ENCODE results near the gene CRHR1. TPM values are rescaled to one million over a fixed set of nuclear protein-coding genes. Genes with fewer than 3 reads are reported as not detected.
A peak's percentile ranks its signal among the peaks of the same experiment; 100 is the strongest.

CRHR1 gene
- total and polyA plus RNA-seq, 2 experiments from 2014 or later, result not detected

- no peak for DNase-seq
- no peaks in the 10 kb centered on the region for H3K9me3 ChIP-seq (ENCODE audit: low read depth)
- no peaks in the 10 kb centered on the region for H4K20me1 ChIP-seq (ENCODE audit: insufficient read depth)
- H3F3A ChIP-seq (ENCODE audit: insufficient read depth), result no peaks in the 10 kb centered on the region
- H3K4me3 ChIP-seq, result no peak overlapping the region
- no peaks in the 10 kb centered on the region for H3K4me1 ChIP-seq (ENCODE audit: insufficient read depth)
- WGBS, 2 experiments (ENCODE audit: low coverage in 1 of 2, low lambda C conversion rate in 2 of 2, missing lambda C conversion rate in 2 of 2), result 3 to 4% methylated on average over 7 of the region's 7 CpGs
- no peak overlapping the region for H2AFZ ChIP-seq
- TF ChIP-seq EZH2phosphoT487 (IDR thresholded peaks at IDR 0.05; ENCODE audit: insufficient read depth, low read depth) (no peak), EZH2 (IDR thresholded peaks at IDR 0.05; ENCODE audit: insufficient read depth, poor library complexity, severe bottlenecking) (no peak)
- no peaks in the 10 kb centered on the region for H3K79me2 ChIP-seq (ENCODE audit: insufficient read depth)
- no peak overlapping the region for H3K4me2 ChIP-seq (ENCODE audit: unreplicated experiment)
- no peak overlapping the region for H3K27ac ChIP-seq
- peaks cover 10% of the 10 kb centered on the region for H3K27me3 ChIP-seq (replicated peaks; ENCODE audit: insufficient read depth)
- H3K36me3 ChIP-seq (ENCODE audit: low read depth), result no peaks in the 10 kb centered on the region
- no peaks in the 10 kb centered on the region for H3K9me2 ChIP-seq (ENCODE audit: insufficient read depth)
- in situ Hi-C loops (cut with MboI), result no loop called here
- no peak overlapping the region for H3K9ac ChIP-seq
Measured at GRCh38 chr17:45776896-45777295, 7.2 kb upstream of the CRHR1 start.

- H4K20me1 ChIP-seq (ENCODE audit: insufficient read depth), result no peaks in the 10 kb centered on the region
- H3K4me2 ChIP-seq (ENCODE audit: unreplicated experiment), result no peak overlapping the region
- no peak overlapping the region for H3K27ac ChIP-seq
- no peak overlapping the region for H2AFZ ChIP-seq
- no peak overlapping the region for H3K9ac ChIP-seq
- no peaks in the 10 kb centered on the region for H3K36me3 ChIP-seq (ENCODE audit: low read depth)
- H3K4me3 ChIP-seq, result no peak overlapping the region
- H3K79me2 ChIP-seq (ENCODE audit: insufficient read depth), result no peaks in the 10 kb centered on the region
- H3K9me2 ChIP-seq (ENCODE audit: insufficient read depth), result no peaks in the 10 kb centered on the region
- no peaks in the 10 kb centered on the region for H3K4me1 ChIP-seq (ENCODE audit: insufficient read depth)
- in situ Hi-C loops (cut with MboI), result no loop called here
- DNase-seq, result peak; percentile 9
- TF ChIP-seq EZH2phosphoT487 (IDR thresholded peaks at IDR 0.05; ENCODE audit: insufficient read depth, low read depth), result no peak
- no peak for TF ChIP-seq EZH2 (IDR thresholded peaks at IDR 0.05; ENCODE audit: insufficient read depth, poor library complexity, severe bottlenecking)
- no peaks in the 10 kb centered on the region for H3F3A ChIP-seq (ENCODE audit: insufficient read depth)
- 44 to 68% methylated on average over 3 of the region's 3 CpGs for WGBS, 2 experiments (ENCODE audit: low coverage in 1 of 2, low lambda C conversion rate in 2 of 2, missing lambda C conversion rate in 2 of 2)
- H3K9me3 ChIP-seq (ENCODE audit: low read depth), result no peaks in the 10 kb centered on the region
- H3K27me3 ChIP-seq (replicated peaks; ENCODE audit: insufficient read depth), result peaks cover 15% of the 10 kb centered on the region
Measured at GRCh38 chr17:45777388-45777787, 6.7 kb upstream of the CRHR1 start.

GRCh38 chr17:45780921-45781320 lies 3.2 kb upstream of the CRHR1 start:
- Histone ChIP-seq H2AFZ (no peak overlapping the region), H3F3A (ENCODE audit: insufficient read depth) (no peaks in the 10 kb centered on the region), H3K4me3 (no peak overlapping the region), H3K36me3 (ENCODE audit: low read depth) (no peaks in the 10 kb centered on the region), H3K9me2 (ENCODE audit: insufficient read depth) (no peaks in the 10 kb centered on the region), H3K27ac (no peak overlapping the region), H3K4me2 (ENCODE audit: unreplicated experiment) (no peak overlapping the region), H3K27me3 (replicated peaks; ENCODE audit: insufficient read depth) (peaks cover 47% of the 10 kb centered on the region), H3K79me2 (ENCODE audit: insufficient read depth) (no peaks in the 10 kb centered on the region), H3K9me3 (ENCODE audit: low read depth) (no peaks in the 10 kb centered on the region), H3K4me1 (ENCODE audit: insufficient read depth) (no peaks in the 10 kb centered on the region), H4K20me1 (ENCODE audit: insufficient read depth) (no peaks in the 10 kb centered on the region), H3K9ac (no peak overlapping the region)
- WGBS, 2 experiments (ENCODE audit: low coverage in 1 of 2, low lambda C conversion rate in 2 of 2, missing lambda C conversion rate in 2 of 2), result 0 to 2% methylated on average over 5 of the region's 5 CpGs
- no peak for TF ChIP-seq EZH2phosphoT487 (IDR thresholded peaks at IDR 0.05; ENCODE audit: insufficient read depth, low read depth)
- TF ChIP-seq EZH2 (IDR thresholded peaks at IDR 0.05; ENCODE audit: insufficient read depth, poor library complexity, severe bottlenecking), result no peak
- DNase-seq, result no peak
- in situ Hi-C loops (cut with MboI), result no loop called here

GRCh38 chr17:45782889-45783592 lies 1.1 kb upstream of the CRHR1 start:
- no peaks in the 10 kb centered on the region for H3K36me3 ChIP-seq (ENCODE audit: low read depth)
- H3K27me3 ChIP-seq (replicated peaks; ENCODE audit: insufficient read depth), result peaks cover 58% of the 10 kb centered on the region
- no peaks in the 10 kb centered on the region for H3K4me1 ChIP-seq (ENCODE audit: insufficient read depth)
- no peak overlapping the region for H3K27ac ChIP-seq
- no peak overlapping the region for H3K4me2 ChIP-seq (ENCODE audit: unreplicated experiment)
- 39 to 40% methylated on average over 25 to 32 of the region's 32 CpGs for WGBS, 2 experiments (ENCODE audit: low coverage in 1 of 2, low lambda C conversion rate in 2 of 2, missing lambda C conversion rate in 2 of 2)
- TF ChIP-seq EZH2 (IDR thresholded peaks at IDR 0.05; ENCODE audit: insufficient read depth, poor library complexity, severe bottlenecking) (no peak), EZH2phosphoT487 (IDR thresholded peaks at IDR 0.05; ENCODE audit: insufficient read depth, low read depth) (no peak)
- no peak overlapping the region for H3K9ac ChIP-seq
- DNase-seq, result peak; percentile 31
- in situ Hi-C loops (cut with MboI), result no loop called here
- no peaks in the 10 kb centered on the region for H3F3A ChIP-seq (ENCODE audit: insufficient read depth)
- no peak overlapping the region for H3K4me3 ChIP-seq
- no peaks in the 10 kb centered on the region for H4K20me1 ChIP-seq (ENCODE audit: insufficient read depth)
- no peaks in the 10 kb centered on the region for H3K9me2 ChIP-seq (ENCODE audit: insufficient read depth)
- H2AFZ ChIP-seq, result no peak overlapping the region
- no peaks in the 10 kb centered on the region for H3K9me3 ChIP-seq (ENCODE audit: low read depth)
- H3K79me2 ChIP-seq (ENCODE audit: insufficient read depth), result no peaks in the 10 kb centered on the region

Measured in GM23248 (cell line).